Stomach (tissue), 9 donors: ENCODE results near the gene LRRFIP1. TPM values are rescaled to one million over a fixed set of nuclear protein-coding genes. Genes with fewer than 3 reads are reported as not detected.

Source experiments
- DNase-seq, 2 donors: peaks; one replicate each; pipeline versions ENCODE4 v3.0.0 to v3.0.0-alpha.2; 2013 to 2019
- H3K27ac ChIP-seq, 5 donors: fragments of 200-600 bp in 4 of 5; sonication (generic) in 4 of 5; one replicate each; pipeline ENCODE4 v1.5.1; 2013 to 2019; ENCODE audit warnings: mild to moderate bottlenecking in 1 of 5, moderate library complexity in 1 of 5
- H3K27me3 ChIP-seq, 3 donors: fragments of 200-600 bp; sonication (generic); one replicate each; pipeline ENCODE4 v1.5.1; 2017 to 2019; ENCODE audit warnings: mixed run types in 1 of 3
- H3K36me3 ChIP-seq, 4 donors: fragments of 200-600 bp; sonication (generic); 1 replicate in 3 of 4; 2 replicates in 1 of 4; pipeline ENCODE4 v1.5.1; 2016 to 2019
- H3K4me1 ChIP-seq, 4 donors: fragments of 200-600 bp; sonication (generic); one replicate each; pipeline ENCODE4 v1.5.1; 2016 to 2019
- H3K4me3 ChIP-seq, 4 donors: fragments of 200-600 bp; sonication (generic) in 3 of 4; one replicate each; pipeline ENCODE4 v1.5.1; 2016 to 2019; ENCODE audit warnings: mild to moderate bottlenecking in 1 of 4
- H3K9me3 ChIP-seq, 4 donors: fragments of 200-600 bp; sonication (generic); one replicate each; pipeline ENCODE4 v1.5.1; 2016 to 2019
- EP300 ChIP-seq: sonication (generic); formaldehyde crosslinking; IDR thresholded peaks from one replicate; pipeline ENCODE4 v1.6.1; 2017; ENCODE audit warnings: antibody characterized with exemption
- POLR2A ChIP-seq, 4 donors: fragments of 450-650 bp; IDR thresholded peaks; one replicate each; pipeline ENCODE4 v1.6.1; 2016; ENCODE audit warnings: antibody characterized with exemption in 4 of 4, control low read depth in 2 of 4, mild to moderate bottlenecking in 1 of 4, moderate library complexity in 1 of 4
- POLR2AphosphoS5 ChIP-seq, 3 donors: sonication (generic); formaldehyde crosslinking; IDR thresholded peaks; one replicate each; pipeline ENCODE4 v1.6.1; 2016; ENCODE audit warnings: antibody characterized with exemption in 3 of 3
- WGBS, 5 donors: extraction: QIAGEN DNeasy Blood & Tissue Kit in 3 of 5; methylation state at CpG; one replicate each; pipeline versions ENCODE4 v1.1.5 to v1.1.7; 2013 to 2018; 5-methylcytosine and 5-hydroxymethylcytosine counted together
- intact Hi-C: fragments of 100-400 bp; cut with DNase I; formaldehyde crosslinking; loops from one replicate; pipeline ENCODE4 v1.15.1; 2023; ENCODE audit warnings: low total_unique reads
- polyA plus RNA-seq, 3 donors: library from polyadenylated mRNA; stranded (reverse); fragments of 200-250 nt; gene quantifications; one replicate each; pipeline ENCODE4 v1.2.3, GENCODE V29; 2013
- total RNA-seq, 5 donors: library from RNA; depleted of rRNA; stranded (reverse); fragments of >200 nt; gene quantifications; one replicate each; pipeline versions ENCODE4 v1.1.0 to v1.2.3, GENCODE V29; 2014 to 2016
- TF ChIP-seq, protein P1 (sequence below), 7 experiments: fragments of 450-650 bp in 4 of 7; fragments of 200-600 bp in 3 of 7; sonication (generic) in 3 of 7; IDR thresholded peaks; one replicate each; pipeline ENCODE4 v1.5.1; 2016 to 2019; ENCODE audit warnings: antibody characterized with exemption in 7 of 7, control low read depth in 2 of 7, mild to moderate bottlenecking in 1 of 7
- donor health status: healthy with polysubstance abuse.
- donor health status: Bipolar disorder and iron deficiency.
- donor health status: healthy.

LRRFIP1 gene
- total and polyA plus RNA-seq, 8 donors = 31.6 to 201 (median 130) TPM

DNA sequence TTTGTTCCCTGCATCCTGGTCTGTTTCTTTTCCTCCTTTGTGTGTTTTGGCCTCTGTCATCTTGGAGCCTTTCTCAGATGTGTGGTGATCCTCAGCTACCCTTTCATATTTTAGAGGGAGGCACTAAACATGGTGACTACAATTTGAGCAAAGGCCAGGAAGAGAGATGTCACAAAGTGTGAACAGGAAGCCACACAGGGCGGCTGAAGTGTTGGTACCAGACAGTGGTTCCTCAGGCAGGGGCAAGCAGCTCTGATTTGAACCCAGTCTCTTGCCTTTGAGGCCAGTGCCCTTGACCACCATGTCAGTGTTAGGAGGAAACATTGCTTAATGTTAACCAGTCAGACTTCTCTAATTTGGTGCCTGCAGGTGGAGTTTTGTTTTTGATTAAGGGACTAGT, 9.2 kb downstream of the LRRFIP1 start:
- intact Hi-C loops = no loop called here
- H3K9me3 ChIP-seq = peaks cover 0 to 6% (median 0%) of the 10 kb centered on the region in 4 donors
- peaks cover 4 to 25% (median 6%) of the 10 kb centered on the region in 4 donors for H3K4me1 ChIP-seq
- no peak overlapping the region for H3K4me3 ChIP-seq
- H3K27ac ChIP-seq = no peak overlapping the region
- peaks cover 0 to 6% (median 3%) of the 10 kb centered on the region in 4 donors for H3K36me3 ChIP-seq
- WGBS, 5 donors = 67 to 100% (median 81%) methylated on average over 1 of the region's 1 CpG
- TF ChIP-seq POLR2AphosphoS5 (IDR thresholded peaks at IDR 0.05) (no peak), EP300 (no peak), POLR2A (IDR thresholded peaks at IDR 0.05) (no peak)
- TF ChIP-seq, protein P1, sequence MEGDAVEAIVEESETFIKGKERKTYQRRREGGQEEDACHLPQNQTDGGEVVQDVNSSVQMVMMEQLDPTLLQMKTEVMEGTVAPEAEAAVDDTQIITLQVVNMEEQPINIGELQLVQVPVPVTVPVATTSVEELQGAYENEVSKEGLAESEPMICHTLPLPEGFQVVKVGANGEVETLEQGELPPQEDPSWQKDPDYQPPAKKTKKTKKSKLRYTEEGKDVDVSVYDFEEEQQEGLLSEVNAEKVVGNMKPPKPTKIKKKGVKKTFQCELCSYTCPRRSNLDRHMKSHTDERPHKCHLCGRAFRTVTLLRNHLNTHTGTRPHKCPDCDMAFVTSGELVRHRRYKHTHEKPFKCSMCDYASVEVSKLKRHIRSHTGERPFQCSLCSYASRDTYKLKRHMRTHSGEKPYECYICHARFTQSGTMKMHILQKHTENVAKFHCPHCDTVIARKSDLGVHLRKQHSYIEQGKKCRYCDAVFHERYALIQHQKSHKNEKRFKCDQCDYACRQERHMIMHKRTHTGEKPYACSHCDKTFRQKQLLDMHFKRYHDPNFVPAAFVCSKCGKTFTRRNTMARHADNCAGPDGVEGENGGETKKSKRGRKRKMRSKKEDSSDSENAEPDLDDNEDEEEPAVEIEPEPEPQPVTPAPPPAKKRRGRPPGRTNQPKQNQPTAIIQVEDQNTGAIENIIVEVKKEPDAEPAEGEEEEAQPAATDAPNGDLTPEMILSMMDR (IDR thresholded peaks at IDR 0.05) = no peak
- no peaks in the 10 kb centered on the region for H3K27me3 ChIP-seq
- DNase-seq = no peak

DNA sequence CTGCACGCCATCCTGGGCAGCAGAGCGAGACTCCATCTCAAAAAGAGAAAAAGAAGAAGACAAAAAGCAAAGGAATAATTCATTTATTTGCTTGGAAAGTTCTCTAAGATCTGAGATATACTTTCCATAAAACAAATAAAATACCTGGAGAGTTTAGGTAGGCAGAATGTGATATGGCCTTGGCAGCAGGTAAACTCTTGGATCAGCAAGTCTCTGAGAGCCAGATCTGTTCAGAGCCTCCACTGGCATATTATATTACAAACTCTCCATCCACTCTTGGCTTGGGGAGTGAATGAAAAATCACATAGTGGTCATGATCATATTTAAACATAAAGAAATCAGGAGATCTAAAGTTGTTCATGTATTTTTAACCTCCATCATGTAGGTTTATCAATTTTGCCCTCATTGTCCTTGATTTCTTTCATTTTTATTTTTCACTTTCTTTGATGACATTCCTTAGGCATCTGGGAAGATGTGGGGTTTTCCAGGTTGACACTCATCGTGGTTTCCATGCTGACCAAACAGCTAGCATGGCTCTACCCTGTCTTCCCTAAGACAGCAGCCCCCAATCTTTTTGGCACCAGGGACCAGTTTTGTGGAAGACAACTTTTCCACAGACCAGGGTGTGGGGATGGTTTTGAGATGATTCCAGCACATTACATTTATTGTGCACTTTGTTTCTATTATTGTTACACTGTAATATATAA, 10.2 kb downstream of the LRRFIP1 start:
- no peak for DNase-seq
- H3K9me3 ChIP-seq = peaks cover 0 to 6% (median 0%) of the 10 kb centered on the region in 4 donors
- intact Hi-C loops = no loop called here
- peaks cover 4 to 22% (median 6%) of the 10 kb centered on the region in 4 donors for H3K4me1 ChIP-seq
- WGBS, 5 donors = 55 to 78% (median 60%) methylated on average over 3 of the region's 3 CpGs
- no peaks in the 10 kb centered on the region for H3K36me3 ChIP-seq
- H3K27ac ChIP-seq = no peak overlapping the region
- no peaks in the 10 kb centered on the region for H3K27me3 ChIP-seq
- TF ChIP-seq POLR2A (IDR thresholded peaks at IDR 0.05) = no peak
- no peak for TF ChIP-seq POLR2AphosphoS5 (IDR thresholded peaks at IDR 0.05)
- TF ChIP-seq, protein P1 (IDR thresholded peaks at IDR 0.05) = no peak
- no peak for TF ChIP-seq EP300
- no peak overlapping the region for H3K4me3 ChIP-seq

DNA sequence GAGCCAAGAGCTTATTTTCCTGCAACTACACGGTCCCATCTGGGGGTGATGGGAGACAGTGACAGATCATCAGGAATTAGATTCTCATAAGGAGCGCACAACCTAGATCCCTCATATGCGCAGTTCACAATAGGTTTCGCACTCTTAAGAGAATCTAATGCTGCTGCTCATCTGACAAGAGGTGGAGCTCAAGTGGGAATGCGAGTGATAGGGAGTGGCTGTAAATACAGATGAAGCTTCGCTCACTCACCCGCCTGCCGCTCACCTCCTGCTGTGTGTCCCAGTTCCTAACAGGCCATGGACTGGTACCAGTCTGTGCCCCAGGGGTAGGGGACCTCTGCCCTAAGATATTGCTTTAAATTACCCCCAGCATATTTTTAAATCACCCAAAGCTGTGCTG, 10.8 kb downstream of the LRRFIP1 start:
- Histone ChIP-seq H3K27me3 (no peaks in the 10 kb centered on the region), H3K4me1 (peaks cover 0 to 18% (median 3%) of the 10 kb centered on the region in 4 donors), H3K27ac (no peak overlapping the region), H3K4me3 (no peak overlapping the region), H3K36me3 (no peaks in the 10 kb centered on the region), H3K9me3 (peaks cover 0 to 6% (median 0%) of the 10 kb centered on the region in 4 donors)
- TF ChIP-seq POLR2AphosphoS5 (IDR thresholded peaks at IDR 0.05) = no peak
- TF ChIP-seq POLR2A (IDR thresholded peaks at IDR 0.05) = no peak
- TF ChIP-seq, protein P1 (IDR thresholded peaks at IDR 0.05) = no peak
- TF ChIP-seq EP300 = no peak
- 88 to 95% (median 91%) methylated on average over 8 of the region's 8 CpGs for WGBS, 5 donors
- no peak for DNase-seq
- intact Hi-C loops = no loop called here

DNA sequence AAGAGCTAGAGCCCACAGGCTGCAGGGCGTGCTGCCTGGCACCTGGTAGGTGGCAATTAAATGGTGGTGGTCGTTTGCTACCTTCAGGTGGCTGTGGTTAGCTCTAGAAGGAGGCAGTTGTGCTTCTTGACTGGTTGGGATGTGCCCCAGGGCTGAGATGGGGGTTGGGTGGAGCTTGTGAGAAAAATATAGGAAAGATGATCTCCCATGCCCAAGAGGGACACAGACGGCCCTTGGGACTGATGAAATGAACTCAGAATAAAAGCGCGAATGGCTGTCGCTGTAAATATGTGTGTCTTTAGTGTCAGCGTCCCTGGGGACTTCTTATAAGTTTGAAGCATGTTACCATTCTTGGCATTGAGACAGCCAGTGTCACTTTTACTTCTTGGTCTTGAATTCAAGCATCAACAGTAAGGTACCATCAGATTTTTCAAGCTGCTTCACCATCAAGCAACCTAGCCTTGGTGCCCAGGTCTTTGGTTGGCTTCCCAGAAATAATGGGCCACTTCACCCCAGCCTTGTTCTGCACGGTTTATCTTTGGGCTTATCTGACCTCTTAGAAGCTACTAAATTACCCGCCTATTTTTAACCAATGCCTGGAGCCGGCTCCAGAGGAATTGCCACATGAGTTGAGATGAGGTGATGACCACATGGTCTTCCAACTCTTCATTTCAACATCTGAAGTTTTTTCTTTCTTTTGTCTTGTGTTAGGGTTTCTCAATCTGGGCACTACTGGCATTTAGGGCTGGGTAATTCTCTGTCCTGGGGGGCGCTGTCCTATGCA, 11.9 kb downstream of the LRRFIP1 start:
- peaks cover 0 to 14% (median 0%) of the 10 kb centered on the region in 4 donors for H3K4me1 ChIP-seq
- TF ChIP-seq POLR2A (IDR thresholded peaks at IDR 0.05) (no peak), POLR2AphosphoS5 (IDR thresholded peaks at IDR 0.05) (no peak), EP300 (no peak)
- no peak overlapping the region for H3K27ac ChIP-seq
- no peak overlapping the region for H3K4me3 ChIP-seq
- intact Hi-C loops = no loop called here
- peaks cover 0 to 6% (median 0%) of the 10 kb centered on the region in 4 donors for H3K9me3 ChIP-seq
- no peak for DNase-seq
- WGBS, 5 donors = 67 to 83% (median 70%) methylated on average over 11 of the region's 11 CpGs
- no peaks in the 10 kb centered on the region for H3K36me3 ChIP-seq
- no peaks in the 10 kb centered on the region for H3K27me3 ChIP-seq
